EL (cell line): Measurements from ENCODE around the gene TUBB2A.
"Not testable (repeated sequence)": the region's sequence is repeated elsewhere in the genome, so short reads cannot be mapped to it uniquely, and the experiment has no call there.

Experiments used
- DNase-seq: peaks from one replicate; pipeline ENCODE4 v3.0.0-alpha.2; 2016

The TUBB2A gene

DNA sequence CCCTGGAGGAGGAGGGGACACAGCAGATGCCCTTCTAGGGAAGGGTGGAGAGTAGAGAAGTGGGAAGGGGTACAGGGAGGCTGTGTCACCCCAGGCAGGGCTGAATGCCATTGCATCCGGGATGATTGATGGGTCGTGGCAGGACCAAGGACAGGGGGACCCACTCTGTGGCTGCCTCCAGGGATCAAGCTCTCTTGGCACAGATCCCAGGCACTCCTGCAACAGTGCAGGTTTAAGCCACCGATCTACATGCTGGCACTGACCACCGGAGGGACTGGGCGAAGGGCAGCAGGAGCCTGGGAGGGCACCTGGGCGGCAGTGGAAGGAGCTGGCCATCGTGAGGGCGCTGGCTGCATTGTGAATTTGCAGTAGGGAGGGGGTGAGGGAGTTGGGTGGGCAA, 22.6 kb upstream of the TUBB2A start:
- DNase-seq: not testable (repeated sequence)

DNA sequence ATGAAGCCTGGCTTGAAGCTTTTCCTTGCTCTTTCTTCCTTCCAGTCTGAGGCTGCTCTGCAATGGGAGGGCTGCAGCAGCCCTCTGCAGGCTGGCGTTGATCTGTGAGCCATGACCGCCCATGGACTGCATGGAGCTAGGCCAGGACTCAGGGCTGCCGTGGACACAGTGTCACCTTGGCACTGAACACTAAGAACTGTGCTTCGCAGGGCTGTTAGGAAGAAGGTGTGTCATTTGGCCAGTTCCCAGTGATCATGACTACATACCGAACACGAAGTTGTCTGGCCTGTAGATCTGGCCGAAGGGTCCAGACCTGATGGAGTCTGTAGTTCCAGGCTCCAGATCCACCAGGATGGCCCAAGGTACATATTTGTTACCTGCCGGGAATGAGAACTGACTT, 21.3 kb upstream of the TUBB2A start:
- not testable (repeated sequence) for DNase-seq

DNA sequence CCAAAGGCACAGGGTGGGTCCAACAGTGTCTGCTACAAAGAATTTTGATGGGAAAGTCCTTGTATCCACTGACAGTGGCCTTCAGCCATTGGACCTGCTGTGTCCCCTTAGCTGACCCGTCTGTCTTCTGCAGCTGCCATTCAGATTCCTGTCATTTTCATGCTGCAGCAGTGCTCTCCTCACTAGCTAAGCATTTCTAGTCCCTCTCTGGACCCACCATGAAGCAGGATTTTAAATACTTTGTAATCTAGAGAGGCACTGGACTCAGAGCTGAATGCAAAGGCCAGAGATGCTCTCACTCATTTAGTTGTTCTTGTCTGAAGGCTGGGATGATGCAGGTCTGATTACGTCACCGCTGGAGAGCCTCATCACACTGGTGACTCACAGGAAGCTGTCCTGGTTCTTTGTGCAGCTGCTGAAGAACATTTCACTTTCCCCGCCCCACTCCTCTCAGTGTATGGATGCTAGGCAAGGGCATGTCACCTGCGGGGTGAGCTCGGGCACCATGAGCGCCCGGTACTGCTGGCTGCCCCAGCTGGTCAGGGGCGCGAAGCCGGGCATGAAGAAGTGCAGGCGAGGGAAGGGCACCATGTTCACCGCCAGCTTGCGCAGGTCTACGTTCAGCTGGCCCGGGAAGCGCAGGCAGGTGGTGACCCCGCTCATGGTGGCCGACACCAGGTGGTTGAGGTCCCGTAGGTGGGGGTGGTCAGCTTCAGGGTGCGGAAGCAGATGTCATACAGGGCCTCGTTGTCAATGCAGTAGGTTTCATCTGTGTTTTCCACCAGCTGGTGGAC, 19.4 kb upstream of the TUBB2A start:
- peak; percentile 92 for DNase-seq

DNA sequence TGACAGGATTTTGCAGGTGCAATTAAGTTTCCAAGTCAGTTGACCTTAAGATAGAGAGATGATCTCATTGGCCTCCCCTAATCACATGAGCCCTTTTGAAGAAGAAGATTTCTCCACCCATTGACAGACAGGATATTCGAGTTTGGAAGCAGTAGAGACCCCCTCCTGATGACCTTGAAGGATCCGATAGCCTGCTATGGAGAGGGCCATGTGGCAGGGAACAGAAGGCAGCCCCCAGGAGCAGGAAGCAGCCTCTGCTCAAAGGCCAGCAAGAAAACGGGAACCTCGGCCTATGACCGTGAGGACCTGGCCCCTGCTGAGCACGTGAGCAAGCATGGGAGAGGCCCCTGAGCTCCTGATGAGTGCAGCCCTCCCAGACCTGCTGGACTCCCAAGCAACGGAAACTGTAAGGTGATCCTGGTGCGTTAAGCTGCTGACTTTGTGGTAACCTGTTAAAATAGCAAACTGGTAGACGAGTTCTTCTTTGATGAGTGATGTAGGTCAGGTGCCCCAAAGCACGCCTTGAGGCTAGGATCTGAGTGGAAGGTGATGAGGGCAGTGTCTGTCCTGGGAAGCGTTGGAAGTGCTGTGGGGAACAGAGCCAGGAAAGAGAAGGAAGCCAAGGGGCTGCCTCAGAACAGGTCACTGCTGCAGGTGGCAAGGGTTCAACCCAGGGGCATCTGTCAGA, 18.5 kb upstream of the TUBB2A start:
- no peak for DNase-seq

DNA sequence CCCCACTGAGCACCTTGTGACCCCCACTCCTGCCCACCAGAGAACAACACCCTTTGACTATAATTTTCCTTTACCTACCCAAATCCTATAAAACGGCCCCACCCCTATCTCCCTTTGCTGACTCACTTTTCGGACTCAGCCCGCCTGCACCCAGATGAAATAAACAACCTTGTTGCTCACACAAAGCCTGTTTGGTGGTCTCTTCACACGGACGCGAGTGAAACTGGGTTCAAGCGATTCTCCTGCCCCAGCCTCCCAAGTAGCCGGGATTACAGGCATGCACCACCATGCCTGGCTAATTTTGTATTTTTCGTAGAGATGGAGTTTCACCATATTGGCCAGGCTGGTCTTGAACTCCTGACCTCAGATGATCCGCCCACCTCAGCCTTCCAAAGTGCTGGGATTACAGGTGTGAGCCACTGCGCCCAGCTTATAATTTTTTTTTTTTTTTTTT, 16.3 kb upstream of the TUBB2A start:
- DNase-seq: not testable (repeated sequence)

DNA sequence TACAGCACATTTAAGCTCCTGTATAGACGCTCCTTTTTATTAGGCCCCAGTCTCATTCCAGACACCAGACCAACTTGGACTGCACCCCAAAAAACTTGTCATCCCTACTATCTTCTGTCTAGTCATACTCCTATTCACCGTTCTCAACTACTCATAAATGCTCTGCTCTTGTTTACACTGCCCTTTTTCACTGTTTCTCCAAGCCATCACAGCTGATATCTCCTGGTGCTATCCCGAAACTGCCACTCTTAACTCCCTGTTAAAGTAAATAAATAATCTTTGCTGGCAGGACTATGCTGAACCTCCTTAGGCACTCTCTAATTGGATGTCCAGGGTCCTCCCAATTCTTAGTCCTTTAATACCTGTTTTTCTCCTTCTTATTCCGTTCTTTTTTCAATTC, 15.4 kb upstream of the TUBB2A start:
- not testable (repeated sequence) for DNase-seq

DNA sequence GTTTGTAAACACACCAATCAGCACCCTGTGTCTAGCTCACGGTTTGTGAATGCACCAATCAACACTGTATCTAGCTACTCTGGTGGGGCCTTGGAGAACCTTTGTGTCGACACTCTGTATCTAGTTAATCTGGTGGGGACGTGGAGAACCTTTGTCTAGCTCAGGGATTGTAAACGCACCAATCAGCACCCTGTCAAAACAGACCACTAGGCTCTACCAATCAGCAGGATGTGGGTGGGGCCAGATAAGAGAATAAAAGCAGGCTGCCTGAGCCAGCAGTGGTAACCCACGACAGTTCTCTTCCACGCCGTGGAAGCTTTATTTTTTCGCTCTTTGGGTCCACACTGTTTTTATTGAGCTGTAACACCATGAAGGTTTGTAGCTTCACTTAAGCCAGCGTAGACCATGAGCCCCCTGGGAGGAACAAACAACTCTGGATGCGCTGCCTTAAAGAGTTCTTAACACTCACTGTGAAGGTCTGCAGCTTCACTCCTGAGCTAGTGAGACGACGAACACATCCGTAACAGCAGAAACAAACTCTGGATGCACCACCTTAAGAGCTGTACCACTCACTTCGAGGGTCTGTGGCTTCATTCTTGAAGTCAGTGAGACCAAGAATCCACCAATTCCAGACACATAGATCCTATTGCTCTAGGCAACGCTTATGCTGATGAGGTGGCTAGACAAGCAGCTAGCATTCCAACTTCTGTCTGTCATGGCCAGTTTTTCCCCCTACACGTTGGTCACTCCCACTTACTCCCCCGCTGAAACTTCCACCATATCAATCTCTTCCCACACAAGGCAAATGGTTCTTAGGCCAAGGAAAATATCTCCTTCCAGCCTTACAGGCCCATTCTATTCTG, 14.2 kb upstream of the TUBB2A start:
- peak; percentile 47 for DNase-seq

DNA sequence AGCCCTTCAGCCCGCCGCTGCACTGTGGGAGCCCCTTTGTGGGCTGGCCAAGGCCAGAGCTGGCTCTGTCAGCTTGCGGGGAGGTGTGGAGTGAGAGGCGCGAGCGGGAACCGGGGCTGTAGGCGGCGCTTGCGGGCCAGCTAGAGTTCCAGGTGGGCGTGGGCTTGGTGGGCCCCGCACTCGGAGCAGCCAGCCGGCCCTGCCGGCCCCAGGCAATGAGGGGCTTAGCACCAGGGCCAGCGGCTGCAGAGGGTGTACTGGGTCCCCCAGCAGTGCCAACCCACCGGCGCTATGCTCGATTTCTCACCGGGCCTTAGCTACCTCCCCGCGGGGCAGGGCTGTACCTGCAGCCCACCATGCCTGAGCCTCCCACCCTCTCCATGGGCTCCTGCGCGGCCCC, 13.3 kb upstream of the TUBB2A start:
- not testable (repeated sequence) for DNase-seq

DNA sequence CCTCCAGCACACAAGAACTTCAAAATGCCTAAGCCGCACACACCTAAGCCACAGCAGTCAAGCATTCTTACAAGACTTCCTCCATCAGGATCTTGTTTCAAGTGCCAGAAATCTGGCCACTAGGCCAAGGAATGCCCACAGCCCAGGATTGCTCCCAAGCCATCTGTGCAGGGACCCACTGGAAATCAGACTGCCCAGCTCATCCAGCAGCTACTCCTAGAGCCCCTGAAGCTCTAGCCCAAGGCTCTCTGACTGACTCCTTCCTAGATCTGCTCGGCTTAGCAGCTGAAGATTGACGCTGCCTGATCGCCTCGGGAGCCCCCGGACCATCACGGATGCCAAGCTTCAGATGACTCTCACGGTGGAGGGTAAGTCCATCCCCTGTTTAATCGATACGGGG, 10.7 kb upstream of the TUBB2A start:
- not testable (repeated sequence) for DNase-seq

DNA sequence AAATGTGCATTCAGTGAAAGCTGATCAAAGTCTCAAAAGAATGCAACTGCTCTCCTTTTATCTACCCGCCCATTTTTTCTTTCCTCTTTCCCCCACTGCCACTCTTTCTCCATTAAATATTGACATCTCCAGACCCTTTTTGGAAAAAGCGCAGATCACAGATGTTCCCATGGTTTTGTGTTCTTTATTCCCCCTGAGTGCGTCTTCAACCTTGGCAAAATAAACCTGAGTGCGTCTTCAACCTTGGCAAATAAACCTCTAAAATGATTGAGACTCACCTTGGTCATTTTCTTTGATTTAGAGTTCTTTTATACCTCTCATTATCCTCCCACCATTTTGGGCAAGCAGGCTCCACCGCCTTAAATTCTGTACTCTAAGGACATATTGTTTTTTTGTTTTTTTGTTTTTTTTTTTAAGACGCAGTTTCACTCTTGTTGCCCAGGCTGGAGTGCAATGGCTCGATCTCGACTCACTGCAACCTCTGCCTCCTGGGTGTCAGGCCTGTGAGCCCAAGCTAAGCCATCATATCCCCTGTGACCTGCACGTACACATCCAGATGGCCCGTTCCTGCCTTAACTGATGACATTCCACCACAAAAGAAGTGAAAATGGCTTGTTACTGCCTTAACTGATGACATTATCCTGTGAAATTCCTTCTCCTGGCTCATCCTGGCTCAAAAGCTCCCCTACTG, 9.3 kb upstream of the TUBB2A start:
- DNase-seq: not testable (repeated sequence)

DNA sequence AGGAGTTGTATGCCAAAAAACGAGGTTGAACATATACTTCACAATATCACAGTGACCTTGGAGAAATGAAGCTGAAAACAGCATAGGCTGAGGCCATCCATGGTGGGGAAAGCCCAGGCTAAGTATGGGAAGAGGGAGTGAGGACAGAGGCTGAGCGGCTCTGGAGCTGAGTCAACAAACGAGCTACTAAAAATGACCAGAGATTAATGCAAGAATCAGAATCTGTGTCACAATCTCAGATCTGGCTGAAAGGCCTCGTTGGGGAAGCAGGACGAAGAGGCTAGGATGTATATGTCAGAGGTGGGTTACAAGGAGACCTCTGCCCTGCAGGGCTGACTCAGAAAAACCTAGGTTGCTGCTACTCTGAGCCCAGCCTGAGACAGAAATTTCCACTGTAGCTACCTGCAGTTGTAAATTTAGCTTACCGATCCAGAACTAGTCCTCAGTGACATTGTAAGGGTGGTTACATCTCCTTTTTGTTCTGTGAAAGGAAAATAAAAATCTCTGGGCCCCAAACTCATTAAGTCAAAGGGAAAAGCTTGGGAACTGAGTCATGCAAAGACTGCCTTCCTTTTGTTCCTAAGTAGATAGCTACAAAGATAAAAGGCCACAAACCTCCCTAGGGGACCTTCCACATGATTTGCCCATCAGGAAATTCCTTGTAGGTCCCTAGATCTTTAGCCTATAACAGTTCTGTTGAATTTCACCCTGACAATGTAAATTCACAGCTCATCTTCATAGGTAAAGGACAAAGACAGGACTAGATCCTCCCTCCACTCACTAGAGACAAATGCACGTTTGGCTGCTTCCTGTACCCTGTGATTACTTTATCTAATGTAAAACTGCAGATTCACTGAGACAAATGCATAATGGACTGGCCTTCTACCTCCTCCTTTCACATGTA, 8.5 kb upstream of the TUBB2A start:
- DNase-seq: peak; percentile 67

DNA sequence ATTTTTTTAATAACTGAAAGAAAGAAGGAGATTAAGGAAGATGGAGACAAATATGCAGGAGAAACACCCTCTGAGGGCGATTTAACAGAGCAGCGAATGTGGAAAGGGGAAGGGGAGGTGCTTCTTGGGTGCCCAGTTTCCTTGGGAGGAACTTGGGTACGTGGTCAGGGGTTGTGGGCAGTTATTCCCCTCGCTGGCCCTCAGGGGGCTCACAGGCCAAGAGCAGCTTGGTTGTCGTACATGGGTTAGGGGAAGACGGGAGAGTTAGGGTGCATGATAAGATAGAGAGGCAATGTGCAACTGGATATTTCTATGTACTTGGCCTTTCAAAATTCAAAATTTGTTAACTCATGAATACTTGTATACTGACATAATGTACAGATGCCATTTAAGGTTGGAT, 7.0 kb upstream of the TUBB2A start:
- DNase-seq: no peak

DNA sequence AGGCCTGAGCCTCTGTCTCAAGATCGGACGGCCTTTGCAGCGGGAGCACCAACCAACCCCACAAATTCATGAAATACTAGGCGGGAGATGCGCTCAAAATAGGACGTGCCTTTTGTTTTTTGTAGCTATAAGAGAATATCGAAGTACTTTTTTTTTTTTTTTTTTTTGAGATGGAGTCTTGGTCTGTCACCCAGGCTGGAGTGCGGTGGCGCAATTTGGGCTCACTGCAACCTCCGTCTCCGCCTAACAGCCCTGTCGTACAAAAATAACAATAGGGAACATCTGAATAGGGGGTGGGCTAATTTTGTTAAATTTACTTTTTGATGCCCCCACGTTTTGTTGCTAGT, 5.9 kb upstream of the TUBB2A start:
- DNase-seq: no peak

DNA sequence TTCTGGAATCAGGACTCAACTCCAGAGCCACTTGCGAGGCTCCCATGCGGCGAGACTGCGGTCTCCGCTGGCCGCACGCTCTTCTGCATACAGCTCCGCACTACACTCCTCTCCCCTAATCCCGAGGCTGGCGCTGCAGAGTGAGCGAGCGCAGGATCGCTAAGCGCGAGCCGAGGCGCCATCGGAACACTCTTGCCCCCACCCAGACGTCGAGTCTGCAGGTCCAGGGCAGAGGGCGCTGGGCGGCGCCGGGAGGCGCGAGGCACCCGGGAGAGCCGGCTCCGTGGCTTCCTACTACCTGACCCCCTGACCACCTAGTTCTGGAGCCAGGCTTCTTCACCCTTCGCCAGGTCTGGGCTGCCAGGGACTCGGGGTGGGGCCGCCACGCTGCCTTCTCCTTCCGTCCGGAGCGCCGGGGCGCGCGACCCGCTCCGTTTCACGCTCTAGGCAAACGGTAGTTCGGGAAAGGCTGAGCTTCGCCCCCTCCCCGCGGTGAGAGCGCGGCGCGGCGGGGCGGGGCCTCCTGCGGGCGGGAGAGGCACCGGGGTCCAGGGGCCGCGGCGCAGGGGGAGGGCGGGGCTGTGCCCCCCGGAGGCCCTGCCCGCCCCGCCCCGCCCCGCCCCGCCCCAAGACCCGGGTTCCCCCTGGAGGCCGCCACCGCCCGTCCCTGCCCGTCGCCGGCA, 5.4 kb upstream of the TUBB2A start:
- peak; percentile 80 for DNase-seq

DNA sequence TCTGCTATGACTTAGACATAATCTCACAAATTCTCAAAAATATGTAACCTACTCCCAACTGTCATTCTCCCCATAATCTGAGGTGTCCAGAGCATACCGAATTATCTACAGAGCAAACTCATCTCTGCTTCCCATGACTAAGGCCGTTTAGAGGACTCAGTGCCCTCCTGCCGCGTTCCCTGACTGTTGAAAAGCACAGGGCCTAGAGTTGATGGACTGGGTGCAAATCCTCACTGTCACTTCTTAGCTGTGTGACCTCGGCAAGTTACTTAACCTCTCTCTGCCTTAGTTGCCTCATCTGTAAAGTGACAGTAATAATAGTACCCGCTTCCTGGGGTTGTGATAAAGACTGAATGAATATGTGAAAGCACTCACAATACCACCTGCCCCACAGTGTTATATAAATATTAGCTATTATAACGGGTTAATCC, 4.7 kb upstream of the TUBB2A start:
- DNase-seq: no peak

DNA sequence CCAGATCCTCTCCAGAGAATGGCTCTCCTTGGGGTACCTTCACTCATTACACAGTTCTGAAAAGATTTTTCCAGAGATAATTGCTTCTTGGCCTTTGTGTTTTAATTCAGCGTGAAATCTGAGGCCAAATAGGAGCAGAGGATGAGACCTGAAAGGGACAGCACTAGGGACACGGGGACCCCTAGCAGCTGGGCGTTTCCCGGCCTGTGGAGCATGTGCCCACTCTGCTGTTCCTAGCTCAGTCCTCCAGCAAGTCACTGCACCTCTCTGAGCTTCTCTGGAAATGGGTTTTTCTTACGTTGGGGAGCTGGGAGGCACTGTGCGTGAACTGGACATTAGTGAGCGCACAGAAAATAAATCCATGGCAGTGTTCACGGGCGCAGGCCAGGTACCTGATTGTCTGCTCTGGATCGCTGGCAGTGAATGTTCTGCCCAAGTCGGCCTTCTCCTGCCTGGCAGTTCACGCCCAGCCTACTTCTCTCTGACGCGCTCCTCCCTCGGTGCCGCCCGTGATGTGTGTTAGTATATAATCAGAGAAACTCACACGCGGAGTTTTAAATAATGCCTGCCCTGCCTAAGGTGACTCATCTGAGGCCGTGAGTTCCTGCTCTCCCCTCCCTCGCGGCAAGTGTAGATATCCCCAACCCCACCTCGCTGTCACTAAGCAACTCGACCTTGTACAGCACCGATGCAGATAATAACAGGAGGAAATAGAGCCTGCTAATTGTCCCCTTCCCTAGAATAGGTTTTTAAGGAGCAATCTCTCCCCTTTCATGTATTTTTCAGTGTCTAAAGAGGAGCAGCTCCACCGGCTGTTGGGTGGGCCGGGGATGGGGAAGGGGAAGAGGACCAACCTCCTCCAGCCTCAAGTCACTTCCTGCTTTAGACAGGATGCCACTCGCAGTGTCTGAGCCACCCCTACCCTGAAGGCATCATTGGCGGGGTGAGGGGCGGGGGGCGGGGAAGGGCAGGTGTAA, 2.7 kb upstream of the TUBB2A start:
- no peak for DNase-seq

DNA sequence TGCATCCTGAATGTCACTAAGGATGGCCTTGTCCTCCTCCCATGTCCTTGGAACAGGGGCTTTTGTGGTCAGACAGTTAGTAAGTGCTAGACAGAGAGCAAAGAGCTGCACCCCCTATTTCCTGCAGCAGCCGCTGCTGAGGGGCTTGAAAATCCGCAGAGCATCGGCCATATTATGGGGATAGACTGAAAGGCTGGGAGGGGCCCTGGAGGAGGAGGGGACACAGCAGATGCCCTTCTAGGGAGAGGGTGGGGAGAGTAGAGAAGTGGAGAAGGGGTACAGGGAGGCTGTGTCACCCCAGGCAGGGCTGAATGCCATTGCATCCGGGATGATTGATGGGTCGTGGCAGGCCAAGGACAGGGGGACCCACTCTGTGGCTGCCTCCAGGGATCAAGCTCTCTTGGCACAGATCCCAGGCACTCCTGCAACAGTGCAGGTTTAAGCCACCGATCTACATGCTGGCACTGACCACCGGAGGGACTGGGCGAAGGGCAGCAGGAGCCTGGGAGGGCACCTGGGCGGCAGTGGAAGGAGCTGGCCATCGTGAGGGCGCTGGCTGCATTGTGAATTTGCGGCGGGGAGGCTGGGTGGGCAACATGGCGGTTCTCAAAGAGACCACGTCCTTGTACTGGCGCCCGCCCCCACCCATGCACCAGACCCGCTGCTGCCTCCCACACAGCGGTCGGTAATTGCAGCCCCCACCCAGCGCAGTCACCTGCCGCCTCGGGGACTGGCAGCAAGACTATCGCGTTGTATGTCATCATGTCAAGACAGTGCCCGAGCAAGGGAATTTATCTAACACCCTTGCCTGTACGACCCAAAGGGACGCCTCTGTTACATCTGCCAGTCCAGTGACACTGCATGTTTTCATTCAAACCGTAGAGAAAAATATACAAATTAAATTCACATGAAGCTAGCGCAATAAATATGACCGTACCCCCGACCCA, 887 bp downstream of the TUBB2A start:
- DNase-seq: peak; percentile 21

DNA sequence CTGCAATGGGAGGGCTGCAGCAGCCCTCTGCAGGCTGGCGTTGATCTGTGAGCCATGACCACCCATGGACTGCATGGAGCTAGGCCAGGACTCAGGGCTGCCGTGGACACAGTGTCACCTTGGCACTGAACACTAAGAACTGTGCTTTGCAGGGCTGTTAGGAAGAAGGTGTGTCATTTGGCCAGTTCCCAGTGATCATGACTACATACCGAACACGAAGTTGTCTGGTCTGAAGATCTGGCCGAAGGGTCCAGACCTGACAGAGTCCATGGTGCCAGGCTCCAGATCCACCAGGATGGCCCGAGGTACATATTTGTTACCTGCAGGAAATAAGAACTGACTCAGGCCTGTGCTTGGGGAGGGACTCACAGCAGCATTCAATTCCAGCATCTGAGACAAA, 1.9 kb downstream of the TUBB2A start:
- DNase-seq: not testable (repeated sequence)

DNA sequence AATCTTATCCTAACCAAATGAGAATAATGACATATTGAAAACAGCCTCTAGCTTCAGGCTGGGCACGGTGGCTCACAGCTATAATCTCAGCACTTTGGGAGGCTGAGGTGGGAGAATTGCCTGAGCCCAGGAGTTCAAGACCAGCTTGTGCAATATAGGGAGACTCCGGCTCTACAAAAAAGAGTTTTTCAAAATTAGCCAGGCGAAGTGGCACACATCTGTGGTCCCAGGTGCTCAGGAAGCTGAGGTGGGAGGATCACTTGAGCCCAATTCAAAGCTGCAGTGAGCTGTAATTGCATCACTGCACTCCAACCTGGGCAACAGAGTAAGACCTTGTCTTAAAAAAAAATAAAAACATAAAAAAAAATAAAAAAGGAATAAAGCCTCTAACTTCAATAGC, 4.7 kb downstream of the TUBB2A start:
- DNase-seq: no peak
